ENCODE measurements around the gene CRHR1. TPM values are rescaled to one million over a fixed set of nuclear protein-coding genes. Genes with fewer than 3 reads are reported as not detected.

Gene CRHR1
- total RNA-seq, 6 experiments from 2014 or later, result not detected

DNA sequence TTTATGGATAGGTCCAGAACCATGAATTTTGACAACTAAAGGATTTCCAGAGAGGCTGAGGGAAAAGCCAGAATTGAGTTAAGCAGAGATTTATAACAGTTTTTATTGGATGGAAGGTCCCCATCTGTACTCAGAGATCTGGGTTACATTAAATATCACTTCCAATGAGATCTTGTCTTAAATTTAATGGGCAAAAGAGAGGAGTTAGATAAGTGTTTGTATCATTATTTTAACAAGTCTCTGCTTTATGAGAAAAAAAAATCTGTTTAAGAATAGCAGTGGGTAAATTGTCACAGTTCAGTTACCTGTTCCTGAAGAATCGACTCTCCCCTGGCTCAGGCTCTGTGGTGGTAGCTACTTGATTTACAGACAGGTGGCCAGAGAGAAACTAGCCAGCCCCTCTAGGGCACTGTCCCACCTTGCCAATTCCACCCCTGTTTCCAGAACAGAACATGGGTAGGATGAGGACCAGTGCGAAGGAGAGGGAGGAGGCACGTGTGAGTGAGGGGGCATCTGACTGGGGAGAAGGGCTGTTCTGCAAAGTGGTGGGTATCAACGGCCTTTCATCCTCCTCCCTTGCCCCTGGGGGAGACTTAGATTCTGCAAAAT is 22.1 kb upstream of the CRHR1 start:
- Histone ChIP-seq H3K4me1 (no peaks in the 10 kb centered on the region), H3K36me3 (no peaks in the 10 kb centered on the region), H3K27ac (no peak overlapping the region), H3K9me3 (no peaks in the 10 kb centered on the region), H3K27me3 (no peaks in the 10 kb centered on the region), H3K4me3 (no peak overlapping the region)
- no peak for DNase-seq
- intact Hi-C loops (cut with DNase I), result no loop called here
- no peak for TF ChIP-seq POLR2A (IDR thresholded peaks at IDR 0.05)
- TF ChIP-seq, protein P1, sequence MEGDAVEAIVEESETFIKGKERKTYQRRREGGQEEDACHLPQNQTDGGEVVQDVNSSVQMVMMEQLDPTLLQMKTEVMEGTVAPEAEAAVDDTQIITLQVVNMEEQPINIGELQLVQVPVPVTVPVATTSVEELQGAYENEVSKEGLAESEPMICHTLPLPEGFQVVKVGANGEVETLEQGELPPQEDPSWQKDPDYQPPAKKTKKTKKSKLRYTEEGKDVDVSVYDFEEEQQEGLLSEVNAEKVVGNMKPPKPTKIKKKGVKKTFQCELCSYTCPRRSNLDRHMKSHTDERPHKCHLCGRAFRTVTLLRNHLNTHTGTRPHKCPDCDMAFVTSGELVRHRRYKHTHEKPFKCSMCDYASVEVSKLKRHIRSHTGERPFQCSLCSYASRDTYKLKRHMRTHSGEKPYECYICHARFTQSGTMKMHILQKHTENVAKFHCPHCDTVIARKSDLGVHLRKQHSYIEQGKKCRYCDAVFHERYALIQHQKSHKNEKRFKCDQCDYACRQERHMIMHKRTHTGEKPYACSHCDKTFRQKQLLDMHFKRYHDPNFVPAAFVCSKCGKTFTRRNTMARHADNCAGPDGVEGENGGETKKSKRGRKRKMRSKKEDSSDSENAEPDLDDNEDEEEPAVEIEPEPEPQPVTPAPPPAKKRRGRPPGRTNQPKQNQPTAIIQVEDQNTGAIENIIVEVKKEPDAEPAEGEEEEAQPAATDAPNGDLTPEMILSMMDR (IDR thresholded peaks at IDR 0.05), result no peak
- 26% methylated on average over 3 of the region's 4 CpGs for WGBS (ENCODE audit: insufficient coverage, low coverage, low lambda C conversion rate, missing lambda C conversion rate)
- ATAC-seq, result no peak

DNA sequence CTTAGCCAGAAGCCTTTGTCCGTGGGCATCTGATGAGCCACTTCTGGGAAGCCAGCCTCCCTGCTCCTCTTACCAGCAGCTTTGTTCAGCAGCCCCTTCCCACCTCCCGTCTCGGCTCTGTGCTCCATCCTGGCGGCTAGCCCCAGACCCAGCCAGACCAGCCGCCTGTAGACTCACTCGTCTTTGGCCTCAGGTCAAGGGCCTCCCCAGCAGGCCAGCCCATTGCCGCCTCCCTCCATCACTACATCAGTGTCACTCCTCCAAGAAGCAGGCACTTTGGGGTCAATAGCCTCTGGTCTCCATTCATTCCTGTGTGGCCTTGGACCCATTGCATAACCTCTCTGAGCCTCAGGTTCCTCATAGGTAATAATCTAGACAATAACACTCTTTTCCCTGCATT is 20.9 kb upstream of the CRHR1 start:
- H3K36me3 ChIP-seq, result no peaks in the 10 kb centered on the region
- no peaks in the 10 kb centered on the region for H3K4me1 ChIP-seq
- no peaks in the 10 kb centered on the region for H3K9me3 ChIP-seq
- no peaks in the 10 kb centered on the region for H3K27me3 ChIP-seq
- intact Hi-C loops (cut with DNase I), result no loop called here
- 30% methylated on average over 5 of the region's 7 CpGs for WGBS (ENCODE audit: insufficient coverage, low coverage, low lambda C conversion rate, missing lambda C conversion rate)
- no peak overlapping the region for H3K4me3 ChIP-seq
- no peak for ATAC-seq
- TF ChIP-seq, protein P1 (IDR thresholded peaks at IDR 0.05), result no peak
- no peak for TF ChIP-seq POLR2A (IDR thresholded peaks at IDR 0.05)
- H3K27ac ChIP-seq, result no peak overlapping the region
- no peak for DNase-seq

DNA sequence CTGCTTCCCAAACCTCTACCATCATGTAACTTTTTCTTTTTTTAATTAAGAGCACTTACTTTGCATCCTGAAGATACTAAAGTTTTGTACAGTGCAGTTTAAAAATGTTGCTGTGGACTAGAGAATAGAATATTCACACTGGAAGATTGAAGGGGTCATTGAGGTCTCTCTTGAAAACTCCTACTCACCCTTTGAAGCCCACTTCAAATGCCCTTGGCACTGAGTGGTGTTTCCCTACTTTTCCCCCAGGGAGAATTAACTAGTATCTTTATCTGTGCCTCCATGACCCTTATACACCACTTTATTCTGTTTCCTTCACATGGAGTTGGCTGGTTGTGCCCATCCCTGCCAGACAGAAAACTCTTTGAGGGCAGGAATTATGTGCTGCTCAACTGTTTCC is 19.6 kb upstream of the CRHR1 start:
- ATAC-seq (no peak), DNase-seq (no peak)
- H3K9me3 ChIP-seq, result no peaks in the 10 kb centered on the region
- intact Hi-C loops (cut with DNase I), result no loop called here
- H3K36me3 ChIP-seq, result no peaks in the 10 kb centered on the region
- TF ChIP-seq, protein P1 (IDR thresholded peaks at IDR 0.05), result no peak
- no peak for TF ChIP-seq POLR2A (IDR thresholded peaks at IDR 0.05)
- no peak overlapping the region for H3K4me3 ChIP-seq
- no peaks in the 10 kb centered on the region for H3K27me3 ChIP-seq
- H3K4me1 ChIP-seq, result no peaks in the 10 kb centered on the region
- no peak overlapping the region for H3K27ac ChIP-seq

DNA sequence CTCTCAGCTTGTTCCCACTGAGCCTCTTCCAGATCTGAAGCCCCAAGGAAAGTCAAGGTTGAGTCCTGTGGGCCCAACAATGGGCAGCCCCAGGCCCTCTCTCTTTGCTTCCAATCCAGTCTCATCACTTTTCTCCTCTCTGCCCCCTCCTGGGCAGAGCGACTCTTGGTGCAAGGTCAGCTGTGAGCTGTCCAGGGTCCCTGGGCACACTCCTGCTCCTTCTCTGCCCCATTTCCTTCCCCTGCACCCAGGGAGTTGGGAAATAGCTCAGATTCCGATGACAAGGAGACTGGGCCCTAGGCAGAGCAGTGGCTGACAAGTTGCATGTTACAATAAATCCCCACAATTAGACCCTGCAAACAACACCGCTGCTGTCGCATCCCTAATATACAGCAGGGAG is 16.1 kb upstream of the CRHR1 start:
- no peaks in the 10 kb centered on the region for H3K27me3 ChIP-seq
- intact Hi-C loops (cut with DNase I), result no loop called here
- no peak for DNase-seq
- TF ChIP-seq, protein P1 (IDR thresholded peaks at IDR 0.05), result no peak
- no peak for TF ChIP-seq POLR2A (IDR thresholded peaks at IDR 0.05)
- no peaks in the 10 kb centered on the region for H3K4me1 ChIP-seq
- WGBS (ENCODE audit: insufficient coverage, low coverage, low lambda C conversion rate, missing lambda C conversion rate), result 29% methylated on average over 3 of the region's 4 CpGs
- no peaks in the 10 kb centered on the region for H3K9me3 ChIP-seq
- H3K27ac ChIP-seq, result no peak overlapping the region
- no peak overlapping the region for H3K4me3 ChIP-seq
- no peaks in the 10 kb centered on the region for H3K36me3 ChIP-seq
- ATAC-seq, result no peak

All from right lobe of liver (tissue), 6 donors.